Fibroblast of lung (primary cell): ENCODE measurements around the gene OXCT2. TPM values are rescaled to one million over a fixed set of nuclear protein-coding genes. Genes with fewer than 3 reads are reported as not detected.

Source experiments
- DNase-seq, 2 donors: peaks; one replicate each; pipeline versions ENCODE4 v3.0.0 to v3.0.0-alpha.2; 2010; ENCODE audit warnings: low read depth in 2 of 2
- H2AFZ ChIP-seq: 2 replicates; pipeline ENCODE4 v1.5.1; 2012; ENCODE audit warnings: low read length, control low read depth, inconsistent platforms
- H3K27ac ChIP-seq: 2 replicates; pipeline ENCODE4 v1.5.1; 2011; ENCODE audit warnings: low read length, control low read depth; ENCODE audit not compliant: insufficient read depth
- H3K27me3 ChIP-seq: 2 replicates; pipeline ENCODE4 v1.5.1; 2011; ENCODE audit warnings: mild to moderate bottlenecking, low read length; ENCODE audit not compliant: control insufficient read depth, insufficient read depth
- H3K36me3 ChIP-seq: 2 replicates; pipeline ENCODE4 v1.5.1; 2011; ENCODE audit warnings: low read length; ENCODE audit not compliant: control insufficient read depth, insufficient read depth
- H3K4me1 ChIP-seq: 2 replicates; pipeline ENCODE4 v1.5.1; 2011; ENCODE audit warnings: low read length; ENCODE audit not compliant: control insufficient read depth, insufficient read depth; ENCODE audit errors: extremely low read depth
- H3K4me2 ChIP-seq: 2 replicates; pipeline ENCODE4 v1.5.1; 2011; ENCODE audit warnings: low read length, control low read depth; ENCODE audit not compliant: insufficient read depth; ENCODE audit errors: extremely low read depth
- H3K4me3 ChIP-seq, 4 experiments: fragments of 200-600 bp in 1 of 4; sonication (generic) in 1 of 4; replicated peaks in 1 of 4; 2 replicates each; pipeline ENCODE4 v1.5.1; 2011 to 2016; ENCODE audit warnings: low read length in 4 of 4, low read depth in 3 of 4, mild to moderate bottlenecking in 3 of 4, control low read depth in 2 of 4, inconsistent platforms in 1 of 4, mixed read lengths in 1 of 4; ENCODE audit not compliant: insufficient read depth in 1 of 4; ENCODE audit errors: control extremely low read depth in 1 of 4
- H3K79me2 ChIP-seq: 2 replicates; pipeline ENCODE4 v1.5.1; 2012; ENCODE audit warnings: mild to moderate bottlenecking, low read length, inconsistent platforms; ENCODE audit not compliant: control insufficient read depth, insufficient read depth
- H3K9ac ChIP-seq: 2 replicates; pipeline ENCODE4 v1.5.1; 2011; ENCODE audit warnings: mild to moderate bottlenecking, low read length, control low read depth; ENCODE audit not compliant: insufficient read depth
- H3K9me3 ChIP-seq: 2 replicates; pipeline ENCODE4 v1.5.1; 2012; ENCODE audit warnings: low read depth, low read length; ENCODE audit not compliant: control insufficient read depth, insufficient read depth
- H4K20me1 ChIP-seq: 2 replicates; pipeline ENCODE4 v1.5.1; 2011; ENCODE audit warnings: low read length; ENCODE audit not compliant: control insufficient read depth, insufficient read depth; ENCODE audit errors: extremely low read depth
- EZH2 ChIP-seq: IDR thresholded peaks from 2 replicates; pipeline ENCODE4 v1.5.1; 2012; ENCODE audit warnings: low read length, control low read depth, mild to moderate bottlenecking; ENCODE audit errors: missing control alignments
- polyA plus RNA-seq, 2 donors: library from polyadenylated mRNA; depleted of rRNA in 1 of 2; stranded (reverse) in 1 of 2; unstranded in 1 of 2; fragments of >200 nt; gene quantifications; 2 replicates each; pipeline ENCODE4 v1.2.1, GENCODE V29; 2011 to 2012; ENCODE audit warnings: missing spikeins in 1 of 2
- total RNA-seq: library from RNA; depleted of rRNA; stranded (reverse); fragments of >200 nt; gene quantifications from 2 replicates; pipeline ENCODE4 v1.2.1, GENCODE V29; 2014
- TF ChIP-seq, protein P1 (sequence below), 2 donors: IDR thresholded peaks in 1 of 2; conservative IDR thresholded peaks in 1 of 2; 1 replicate in 1 of 2; 2 replicates in 1 of 2; pipeline ENCODE4 v1.5.1; 2011 to 2012; ENCODE audit warnings: low read length in 2 of 2, control low read depth in 1 of 2, inconsistent platforms in 1 of 2, low read depth in 1 of 2, mild to moderate bottlenecking in 1 of 2

Gene OXCT2
- total and polyA plus RNA-seq, 2 donors (not counting 1 experiment from before 2014, with no cell fraction given), result 1.0 to 6.4 TPM

DNA sequence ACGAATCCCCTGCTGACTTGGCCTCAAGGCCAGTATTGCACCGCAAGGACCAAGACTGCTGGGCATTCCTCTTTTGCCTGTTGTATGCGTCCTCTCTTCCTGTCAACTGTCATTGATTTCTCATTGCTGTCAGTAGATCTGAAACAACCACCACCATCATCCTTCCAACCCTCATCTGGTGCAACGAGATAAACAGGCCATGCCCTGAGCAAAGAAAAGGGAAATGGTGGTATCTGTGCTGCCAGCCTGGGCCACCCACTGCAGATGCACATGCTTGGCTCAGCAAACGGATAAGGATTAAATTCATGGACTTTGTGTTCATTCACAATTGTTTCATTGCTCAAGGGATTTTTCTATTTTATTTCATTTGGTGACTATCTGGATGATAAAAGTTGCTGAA is 13.6 kb downstream of the OXCT2 start:
- Histone ChIP-seq H3K4me3 (no peak overlapping the region), H3K36me3 (peaks cover 9% of the 10 kb centered on the region), H3K27me3 (no peaks in the 10 kb centered on the region), H3K79me2 (no peaks in the 10 kb centered on the region), H3K27ac (no peak overlapping the region), H3K4me1 (peaks cover 4% of the 10 kb centered on the region), H3K4me2 (no peak overlapping the region), H2AFZ (no peak overlapping the region), H4K20me1 (no peaks in the 10 kb centered on the region), H3K9ac (no peak overlapping the region), H3K9me3 (no peaks in the 10 kb centered on the region)
- no peak for TF ChIP-seq EZH2
- TF ChIP-seq, protein P1, sequence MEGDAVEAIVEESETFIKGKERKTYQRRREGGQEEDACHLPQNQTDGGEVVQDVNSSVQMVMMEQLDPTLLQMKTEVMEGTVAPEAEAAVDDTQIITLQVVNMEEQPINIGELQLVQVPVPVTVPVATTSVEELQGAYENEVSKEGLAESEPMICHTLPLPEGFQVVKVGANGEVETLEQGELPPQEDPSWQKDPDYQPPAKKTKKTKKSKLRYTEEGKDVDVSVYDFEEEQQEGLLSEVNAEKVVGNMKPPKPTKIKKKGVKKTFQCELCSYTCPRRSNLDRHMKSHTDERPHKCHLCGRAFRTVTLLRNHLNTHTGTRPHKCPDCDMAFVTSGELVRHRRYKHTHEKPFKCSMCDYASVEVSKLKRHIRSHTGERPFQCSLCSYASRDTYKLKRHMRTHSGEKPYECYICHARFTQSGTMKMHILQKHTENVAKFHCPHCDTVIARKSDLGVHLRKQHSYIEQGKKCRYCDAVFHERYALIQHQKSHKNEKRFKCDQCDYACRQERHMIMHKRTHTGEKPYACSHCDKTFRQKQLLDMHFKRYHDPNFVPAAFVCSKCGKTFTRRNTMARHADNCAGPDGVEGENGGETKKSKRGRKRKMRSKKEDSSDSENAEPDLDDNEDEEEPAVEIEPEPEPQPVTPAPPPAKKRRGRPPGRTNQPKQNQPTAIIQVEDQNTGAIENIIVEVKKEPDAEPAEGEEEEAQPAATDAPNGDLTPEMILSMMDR (conservative IDR thresholded peaks at IDR 0.05 in 1 of 2, IDR thresholded peaks at IDR 0.05 in 1 of 2; ENCODE audit: low read depth in 1 of 2, low read length in 2 of 2), result no peak
- DNase-seq, result no peak

DNA sequence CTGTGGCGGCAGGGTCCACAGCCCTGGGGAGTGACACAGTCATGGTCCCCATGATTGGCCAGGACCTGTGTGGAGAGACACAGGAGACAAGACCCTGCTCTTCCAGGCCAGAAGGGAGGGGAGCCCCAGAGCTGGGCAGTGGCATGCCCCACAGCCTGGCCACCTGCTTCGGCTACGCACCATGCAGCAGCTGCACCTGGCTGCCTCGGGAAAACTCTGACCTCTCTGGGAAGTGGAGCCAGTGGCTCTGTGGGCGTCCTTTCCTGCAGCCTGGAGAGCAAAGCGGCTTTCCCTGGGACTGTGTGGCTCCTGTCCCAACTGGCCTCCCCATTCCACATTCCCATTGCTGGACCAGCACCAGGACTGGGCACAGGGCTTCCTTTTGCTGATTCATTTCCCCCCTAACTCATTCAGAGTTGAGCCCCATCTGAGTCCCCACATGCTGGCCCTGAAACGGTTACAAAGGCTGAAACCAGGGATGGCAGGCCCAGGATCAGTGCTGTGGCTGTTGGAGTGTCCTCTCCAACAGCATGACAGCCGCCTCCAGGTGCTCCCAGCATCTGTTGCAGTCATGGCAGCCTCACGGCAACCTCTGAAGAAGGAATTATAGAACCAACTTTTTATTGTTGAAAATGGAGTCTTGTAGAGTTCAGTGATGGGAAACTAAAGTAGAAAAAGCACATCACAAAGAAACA is 15.0 kb downstream of the OXCT2 start:
- H3K9ac ChIP-seq, result no peak overlapping the region
- peaks cover 16% of the 10 kb centered on the region for H3K36me3 ChIP-seq
- H4K20me1 ChIP-seq, result no peaks in the 10 kb centered on the region
- peaks cover 4% of the 10 kb centered on the region for H3K4me1 ChIP-seq
- H3K9me3 ChIP-seq, result no peaks in the 10 kb centered on the region
- TF ChIP-seq, protein P1 (conservative IDR thresholded peaks at IDR 0.05 in 1 of 2, IDR thresholded peaks at IDR 0.05 in 1 of 2; ENCODE audit: low read depth in 1 of 2, low read length in 2 of 2), result no peak
- no peak for TF ChIP-seq EZH2
- H2AFZ ChIP-seq, result no peak overlapping the region
- no peak overlapping the region for H3K4me3 ChIP-seq
- no peak overlapping the region for H3K4me2 ChIP-seq
- no peaks in the 10 kb centered on the region for H3K79me2 ChIP-seq
- H3K27ac ChIP-seq, result no peak overlapping the region
- no peaks in the 10 kb centered on the region for H3K27me3 ChIP-seq
- no peak for DNase-seq

DNA sequence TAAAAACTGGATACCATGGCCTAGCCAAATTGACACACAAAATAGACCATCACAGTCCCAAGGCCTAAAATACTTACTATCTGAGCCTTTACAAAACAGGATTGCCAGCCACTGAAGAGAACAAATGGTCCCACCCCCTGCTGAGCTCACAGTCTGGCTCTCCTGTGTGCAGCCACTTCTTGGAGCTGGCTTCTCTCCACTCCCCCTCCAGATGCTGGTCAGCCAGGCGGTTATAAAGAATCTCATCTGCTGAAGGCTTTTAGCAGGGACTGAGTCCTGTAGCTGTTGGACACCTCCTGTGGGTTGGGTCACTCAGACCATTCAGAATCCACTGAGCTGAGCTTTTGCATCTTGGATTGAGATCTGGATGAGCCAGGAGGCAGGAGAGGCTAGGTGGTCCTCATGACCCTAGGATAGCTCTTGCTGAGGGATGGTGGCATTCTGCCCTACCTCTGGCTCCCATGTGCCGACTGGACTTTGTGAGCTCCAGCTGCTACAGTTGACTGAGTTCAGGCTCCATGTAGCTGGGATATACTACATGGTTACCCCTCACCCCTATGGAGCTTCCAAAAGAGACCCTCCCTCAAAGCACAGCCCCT is 16.1 kb downstream of the OXCT2 start:
- Histone ChIP-seq H3K9me3 (no peaks in the 10 kb centered on the region), H3K4me3 (no peak overlapping the region), H3K27ac (no peak overlapping the region), H2AFZ (no peak overlapping the region), H3K36me3 (peaks cover 19% of the 10 kb centered on the region), H3K4me1 (peaks cover 4% of the 10 kb centered on the region), H4K20me1 (no peaks in the 10 kb centered on the region), H3K27me3 (no peaks in the 10 kb centered on the region), H3K9ac (no peak overlapping the region), H3K4me2 (no peak overlapping the region), H3K79me2 (no peaks in the 10 kb centered on the region)
- peak; percentile 22 for DNase-seq
- TF ChIP-seq, protein P1 (conservative IDR thresholded peaks at IDR 0.05 in 1 of 2, IDR thresholded peaks at IDR 0.05 in 1 of 2; ENCODE audit: low read depth in 1 of 2, low read length in 2 of 2), result no peak
- TF ChIP-seq EZH2, result no peak
